ENCODE data around the gene RPL19.
"Not testable (repeated sequence)": the region's sequence is repeated elsewhere in the genome, so short reads cannot be mapped to it uniquely, and the experiment has no call there.

Gene RPL19

DNA sequence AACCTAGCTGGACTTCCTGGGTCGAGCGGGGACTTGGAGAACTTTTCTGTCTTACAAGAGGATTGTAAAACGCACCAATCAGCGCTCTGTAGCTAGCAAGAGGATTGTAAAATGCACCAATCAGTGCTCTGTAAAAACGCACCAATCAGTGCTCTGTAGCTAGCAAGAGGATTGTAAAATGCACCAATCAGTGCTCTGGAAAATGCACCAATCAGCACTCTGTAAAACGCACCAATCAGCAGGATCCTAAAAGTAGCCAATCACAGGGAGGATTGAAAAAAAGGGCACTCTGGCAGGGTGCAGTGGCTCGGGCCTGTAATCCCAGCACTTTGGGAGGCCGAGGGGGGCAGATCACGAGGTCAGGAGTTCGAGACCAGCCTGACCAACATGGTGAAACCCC, 31.6 kb upstream of the RPL19 start:
- peaks cover 29% of the 10 kb centered on the region for H3K4me1 Mint-ChIP-seq
- H3K36me3 Mint-ChIP-seq, H3K9me3 Mint-ChIP-seq, H3K27ac Mint-ChIP-seq, H3K4me3 Mint-ChIP-seq: not testable (repeated sequence)
- H3K27me3 Mint-ChIP-seq = peaks cover 15% of the 10 kb centered on the region

- Mint-ChIP-seq H3K27ac (no peak overlapping the region), H3K36me3 (no peaks in the 10 kb centered on the region), H3K9me3 (no peaks in the 10 kb centered on the region), H3K4me3 (no peak overlapping the region), H3K4me1 (peaks cover 29% of the 10 kb centered on the region), H3K27me3 (peaks cover 15% of the 10 kb centered on the region)
Measured at GRCh38 chr17:39169101-39169500, 31.0 kb upstream of the RPL19 start.

- no peaks in the 10 kb centered on the region for H3K36me3 Mint-ChIP-seq
- H3K9me3 Mint-ChIP-seq = no peaks in the 10 kb centered on the region
- H3K4me1 Mint-ChIP-seq = peaks cover 27% of the 10 kb centered on the region
- no peak overlapping the region for H3K4me3 Mint-ChIP-seq
- no peak overlapping the region for H3K27ac Mint-ChIP-seq
- peaks cover 15% of the 10 kb centered on the region for H3K27me3 Mint-ChIP-seq
Measured at GRCh38 chr17:39169518-39169917, 30.6 kb upstream of the RPL19 start.

- no peaks in the 10 kb centered on the region for H3K36me3 Mint-ChIP-seq
Measured at GRCh38 chr17:39170109-39170508, 30.0 kb upstream of the RPL19 start.

GRCh38 chr17:39170558-39170957, 29.5 kb upstream of the RPL19 start:
- Mint-ChIP-seq H3K4me3 (no peak overlapping the region), H3K27me3 (peaks cover 11% of the 10 kb centered on the region), H3K4me1 (peaks cover 20% of the 10 kb centered on the region), H3K9me3 (no peaks in the 10 kb centered on the region), H3K36me3 (no peaks in the 10 kb centered on the region), H3K27ac (no peak overlapping the region)

More at GRCh38 chr17:39170109-39170508, 30.0 kb upstream of the RPL19 start:
- Mint-ChIP-seq H3K27me3 (peaks cover 11% of the 10 kb centered on the region), H3K4me3 (no peak overlapping the region), H3K9me3 (no peaks in the 10 kb centered on the region), H3K4me1 (peaks cover 21% of the 10 kb centered on the region), H3K27ac (no peak overlapping the region)

- Mint-ChIP-seq H3K27me3 (peaks cover 6% of the 10 kb centered on the region), H3K27ac (no peak overlapping the region), H3K4me1 (peaks cover 20% of the 10 kb centered on the region), H3K36me3 (no peaks in the 10 kb centered on the region), H3K9me3 (no peaks in the 10 kb centered on the region), H3K4me3 (no peak overlapping the region)
Measured at GRCh38 chr17:39171933-39172332, 28.1 kb upstream of the RPL19 start.

DNA sequence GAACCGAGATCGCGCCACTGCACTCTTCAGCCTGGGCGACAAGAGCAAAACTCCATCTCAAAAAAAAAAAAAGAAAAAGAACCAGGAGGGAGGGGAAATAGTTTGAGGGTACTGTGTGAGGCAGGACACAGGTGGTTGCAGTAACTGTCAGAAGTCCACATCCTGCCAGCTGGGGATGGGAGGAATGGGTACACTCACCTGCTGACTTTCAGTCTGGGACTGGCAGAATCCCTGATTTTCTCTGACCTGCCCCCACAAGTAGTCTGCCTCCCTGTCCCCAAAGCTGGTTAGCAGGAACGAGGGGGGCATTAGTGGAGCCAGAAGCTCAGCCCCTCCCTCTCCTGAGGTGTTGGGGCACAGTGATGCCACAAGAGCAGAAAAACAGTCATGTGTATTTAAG, 27.0 kb upstream of the RPL19 start:
- no peak overlapping the region for H3K27ac Mint-ChIP-seq
- no peaks in the 10 kb centered on the region for H3K9me3 Mint-ChIP-seq
- no peaks in the 10 kb centered on the region for H3K36me3 Mint-ChIP-seq

DNA sequence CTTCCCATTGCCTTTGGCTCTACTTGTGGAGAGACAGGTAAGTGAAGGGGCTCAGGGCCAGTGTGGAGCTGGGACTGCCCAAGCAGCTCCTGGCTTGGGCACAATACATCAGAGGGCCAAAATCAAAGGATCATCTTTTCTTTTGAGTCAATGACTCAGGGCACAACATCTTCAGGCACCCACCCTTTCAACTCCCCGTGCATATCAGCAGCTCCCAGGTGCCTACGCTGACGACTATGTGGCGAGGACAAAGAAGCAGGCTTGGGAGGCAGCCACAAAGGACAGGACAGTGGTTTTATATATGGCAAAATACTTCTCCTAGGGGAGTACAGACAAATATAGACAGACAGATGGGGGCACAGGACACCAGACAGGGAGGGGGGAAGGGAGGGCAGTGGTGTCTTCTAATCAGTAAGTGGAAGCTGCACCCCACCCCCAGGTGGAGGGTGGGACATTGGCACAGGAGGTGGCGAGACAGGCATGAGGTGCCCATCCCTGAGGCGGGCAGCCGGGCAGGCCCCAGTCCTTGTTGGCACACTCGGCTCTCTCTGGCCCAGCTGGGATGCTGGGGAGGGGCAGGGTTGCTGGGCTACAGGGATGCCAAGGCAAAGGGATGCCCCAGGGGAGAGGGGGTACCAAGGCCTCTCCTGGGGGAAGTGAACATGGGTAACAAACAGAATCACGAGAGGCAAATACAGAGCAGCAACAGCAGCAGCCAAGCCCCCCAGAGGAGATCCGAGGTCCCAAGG, 26.4 kb upstream of the RPL19 start:
- H3K4me3 Mint-ChIP-seq = no peak overlapping the region
- H3K27ac Mint-ChIP-seq = no peak overlapping the region
- no peaks in the 10 kb centered on the region for H3K9me3 Mint-ChIP-seq
- no peaks in the 10 kb centered on the region for H3K36me3 Mint-ChIP-seq
- H3K4me1 Mint-ChIP-seq = peaks cover 13% of the 10 kb centered on the region
- H3K27me3 Mint-ChIP-seq = peaks cover 2% of the 10 kb centered on the region

More for the DNA sequence above, 27.0 kb upstream of the RPL19 start:
- Mint-ChIP-seq H3K4me1 (peaks cover 13% of the 10 kb centered on the region), H3K4me3 (no peak overlapping the region), H3K27me3 (peaks cover 4% of the 10 kb centered on the region)

DNA sequence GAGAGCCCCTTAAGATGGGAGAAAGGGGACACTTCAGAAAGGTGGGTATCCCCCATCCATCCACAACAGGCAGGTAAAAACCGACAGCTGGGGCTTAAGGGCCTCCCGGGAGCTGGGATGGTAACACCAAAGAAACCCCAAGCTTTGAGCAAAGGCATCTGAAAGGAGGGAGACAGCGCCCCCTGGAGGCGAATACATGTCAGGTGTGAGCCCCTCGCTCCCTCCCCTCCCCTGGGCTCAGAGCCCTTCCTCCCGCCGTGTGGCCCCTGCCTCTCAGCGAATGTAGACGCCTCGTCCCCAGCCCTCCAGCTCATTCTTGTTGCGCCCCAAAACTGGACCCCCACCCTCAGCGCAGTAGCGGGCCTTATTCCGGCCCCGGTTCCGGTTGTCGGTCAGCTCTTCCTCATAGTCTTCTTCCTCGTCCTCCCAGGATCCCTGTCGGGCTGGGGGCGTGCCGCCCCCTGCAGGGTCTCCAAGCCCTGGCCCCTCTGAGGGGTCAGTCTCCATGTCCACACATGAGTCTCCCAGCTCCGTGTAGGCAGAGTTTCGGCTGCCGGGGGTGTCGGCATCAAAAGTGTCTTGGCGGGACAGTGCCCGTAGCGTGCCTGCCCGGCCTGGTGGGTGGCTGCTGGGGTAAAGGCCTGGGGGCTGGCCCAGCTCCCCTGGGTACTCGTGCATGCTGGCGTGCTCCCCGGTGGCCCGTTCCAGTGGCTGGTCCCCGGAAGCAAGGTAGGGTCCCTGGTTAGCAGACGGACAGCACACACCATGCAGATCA, 25.0 kb upstream of the RPL19 start:
- Mint-ChIP-seq H3K27ac (no peak overlapping the region), H3K4me1 (peaks cover 13% of the 10 kb centered on the region), H3K4me3 (no peak overlapping the region), H3K27me3 (no peaks in the 10 kb centered on the region), H3K36me3 (no peaks in the 10 kb centered on the region), H3K9me3 (no peaks in the 10 kb centered on the region)

DNA sequence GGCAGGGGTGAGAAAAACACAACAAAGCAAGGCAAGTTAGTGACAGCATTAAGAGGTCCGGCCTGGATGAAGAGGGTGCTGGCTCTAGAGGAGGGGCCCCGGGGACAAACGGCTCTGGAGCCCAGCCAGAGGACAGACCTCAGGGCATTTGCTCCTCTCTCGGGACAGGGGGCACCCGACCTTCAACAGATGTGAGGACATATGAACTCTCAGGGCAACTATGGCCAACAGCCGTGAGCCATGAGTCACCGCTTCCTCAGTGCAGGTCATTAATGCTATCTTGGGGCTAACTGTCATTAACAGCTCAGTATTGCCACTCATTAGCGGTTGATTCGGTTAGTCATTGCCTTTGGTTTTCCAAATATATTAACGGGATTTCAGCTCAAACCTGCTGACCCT, 24.4 kb upstream of the RPL19 start:
- no peaks in the 10 kb centered on the region for H3K27me3 Mint-ChIP-seq
- H3K27ac Mint-ChIP-seq = no peak overlapping the region
- H3K4me1 Mint-ChIP-seq = peaks cover 13% of the 10 kb centered on the region
- no peaks in the 10 kb centered on the region for H3K36me3 Mint-ChIP-seq
- H3K9me3 Mint-ChIP-seq = no peaks in the 10 kb centered on the region
- no peak overlapping the region for H3K4me3 Mint-ChIP-seq

DNA sequence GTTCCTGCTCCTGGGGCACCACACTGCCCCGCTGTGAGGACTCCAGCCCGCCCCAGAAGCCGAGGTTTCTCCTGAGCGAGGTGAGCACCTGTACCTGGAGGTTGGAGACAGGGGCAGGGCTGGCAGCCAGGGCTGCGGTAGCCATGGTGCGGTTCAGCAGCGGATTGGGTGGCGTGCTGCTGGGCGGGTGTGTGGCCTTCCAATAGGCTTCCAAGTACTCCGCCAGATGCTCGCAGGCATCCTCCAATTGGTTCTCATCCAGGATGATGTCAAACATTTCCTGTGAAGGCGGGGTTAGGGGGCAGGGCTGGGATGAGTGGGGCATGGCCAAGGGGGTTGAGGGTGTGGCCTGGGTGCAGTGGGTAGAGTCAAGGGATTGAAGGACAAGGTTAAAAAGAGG, 22.8 kb upstream of the RPL19 start:
- no peaks in the 10 kb centered on the region for H3K27me3 Mint-ChIP-seq
- H3K4me3 Mint-ChIP-seq = no peak overlapping the region
- H3K27ac Mint-ChIP-seq = no peak overlapping the region
- peaks cover 10% of the 10 kb centered on the region for H3K4me1 Mint-ChIP-seq
- no peaks in the 10 kb centered on the region for H3K9me3 Mint-ChIP-seq
- no peaks in the 10 kb centered on the region for H3K36me3 Mint-ChIP-seq

- Mint-ChIP-seq H3K4me3 (no peak overlapping the region), H3K4me1 (no peaks in the 10 kb centered on the region), H3K9me3 (no peaks in the 10 kb centered on the region), H3K27me3 (no peaks in the 10 kb centered on the region), H3K27ac (no peak overlapping the region), H3K36me3 (no peaks in the 10 kb centered on the region)
Measured at GRCh38 chr17:39178536-39178935, 21.5 kb upstream of the RPL19 start.

DNA sequence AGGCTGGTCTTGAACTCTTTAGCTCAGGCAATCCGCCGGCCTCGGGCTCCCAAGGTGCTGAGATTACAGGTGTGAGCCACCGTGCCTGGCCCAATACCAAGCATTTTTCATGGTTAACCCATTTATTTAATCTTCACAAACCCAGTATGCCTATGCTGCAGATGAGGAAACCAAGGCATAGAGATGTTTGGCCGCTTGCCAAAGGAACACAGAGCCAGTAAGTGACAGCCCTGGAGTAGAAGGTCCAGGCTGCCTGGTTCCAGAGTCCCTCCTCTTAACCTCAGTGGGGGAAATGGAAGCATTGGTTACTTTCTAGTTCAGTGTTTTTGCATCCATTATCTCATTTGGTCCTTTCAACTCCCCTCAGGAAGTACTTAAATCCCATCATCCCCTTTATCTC, 18.8 kb upstream of the RPL19 start:
- Mint-ChIP-seq H3K9me3 (no peaks in the 10 kb centered on the region), H3K4me1 (no peaks in the 10 kb centered on the region), H3K27me3 (no peaks in the 10 kb centered on the region), H3K4me3 (no peak overlapping the region), H3K27ac (no peak overlapping the region), H3K36me3 (peaks cover 2% of the 10 kb centered on the region)

DNA sequence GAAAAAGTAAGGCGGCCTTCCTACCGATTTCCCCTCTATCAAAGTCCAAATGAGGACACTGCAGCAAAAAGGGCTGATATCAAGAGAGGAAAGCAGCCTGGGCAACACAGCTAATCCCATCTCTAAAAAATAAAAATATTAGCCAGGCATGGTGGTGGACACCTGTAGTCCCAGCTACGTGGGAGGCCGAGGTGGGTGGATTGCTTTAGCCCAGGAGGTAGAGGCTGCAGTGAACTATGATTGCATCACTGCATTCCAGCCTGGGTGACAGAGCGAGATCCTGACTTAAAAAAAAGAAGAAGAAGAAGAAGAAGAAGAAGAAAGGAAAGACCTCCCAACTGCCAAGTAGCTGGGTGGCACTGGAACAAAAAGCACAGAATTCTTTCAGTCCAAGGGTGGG, 17.0 kb upstream of the RPL19 start:
- H3K27ac Mint-ChIP-seq = no peak overlapping the region
- no peaks in the 10 kb centered on the region for H3K27me3 Mint-ChIP-seq
- H3K4me3 Mint-ChIP-seq = no peak overlapping the region
- no peaks in the 10 kb centered on the region for H3K4me1 Mint-ChIP-seq
- no peaks in the 10 kb centered on the region for H3K9me3 Mint-ChIP-seq
- peaks cover 2% of the 10 kb centered on the region for H3K36me3 Mint-ChIP-seq

DNA sequence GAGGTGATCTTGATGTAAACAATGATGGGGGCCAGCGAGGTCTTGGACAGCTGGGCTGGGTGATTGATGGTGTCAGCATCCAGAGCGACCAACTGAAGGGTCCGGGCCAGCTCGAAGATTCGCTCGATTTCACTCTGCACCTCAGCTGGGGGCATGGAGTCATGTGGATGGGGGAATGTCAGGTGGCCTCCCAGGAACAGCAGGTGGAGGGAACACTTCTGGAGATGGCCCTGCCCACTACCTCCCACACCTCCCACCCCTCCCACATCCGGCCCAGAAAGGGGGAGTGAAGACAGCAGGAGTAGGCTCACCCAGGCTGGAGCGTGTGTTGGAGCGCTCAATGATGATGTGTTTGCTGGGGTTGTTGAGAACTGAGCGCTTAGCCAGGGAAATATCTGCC, 16.4 kb upstream of the RPL19 start:
- Mint-ChIP-seq H3K36me3 (peaks cover 2% of the 10 kb centered on the region), H3K4me1 (no peaks in the 10 kb centered on the region), H3K9me3 (no peaks in the 10 kb centered on the region), H3K4me3 (no peak overlapping the region), H3K27me3 (no peaks in the 10 kb centered on the region), H3K27ac (no peak overlapping the region)

- H3K9me3 Mint-ChIP-seq = no peaks in the 10 kb centered on the region
- H3K4me3 Mint-ChIP-seq = no peak overlapping the region
- H3K36me3 Mint-ChIP-seq = peaks cover 2% of the 10 kb centered on the region
- H3K27ac Mint-ChIP-seq = no peak overlapping the region
- no peaks in the 10 kb centered on the region for H3K27me3 Mint-ChIP-seq
- no peaks in the 10 kb centered on the region for H3K4me1 Mint-ChIP-seq
Measured at GRCh38 chr17:39186481-39187002, 13.5 kb upstream of the RPL19 start.

Measured in activated naive CD4-positive, alpha-beta T cell treated with anti-CD3 and anti-CD28 coated beads, Interleukin-2, amount 50 U/mL, for 24 hours (primary cell).